SK-N-SH treated with all-trans-retinoic acid at 6 μM for 48 hours (cell line): ENCODE results near the gene SMIM26.
A peak's percentile ranks its signal among the peaks of the same experiment; 100 is the strongest.
"Not testable (repeated sequence)": the region's sequence is repeated elsewhere in the genome, so short reads cannot be mapped to it uniquely, and the experiment has no call there.

Source experiments
- ATAC-seq: fragments of 200-7000 bp; cut with Tn5 transposase; 3 replicates; pipeline ENCODE4 v1.9.1; 2020; ENCODE audit warnings: mild to moderate bottlenecking, moderate library complexity
- ARNTL ChIP-seq: fragments of 450-650 bp; formaldehyde crosslinking; IDR thresholded peaks from 2 replicates; pipeline ENCODE4 v1.5.0; 2020; ENCODE audit warnings: low read depth, mild to moderate bottlenecking, moderate library complexity, borderline replicate concordance
- BACH2 ChIP-seq: fragments of 250-450 bp; sonication (Bioruptor Pico); IDR thresholded peaks from 2 replicates; pipeline ENCODE4 v1.9.0; 2021; ENCODE audit warnings: mild to moderate bottlenecking, borderline replicate concordance
- CREB5 ChIP-seq: fragments of 250-450 bp; sonication (Bioruptor Pico); IDR thresholded peaks from 2 replicates; pipeline ENCODE4 v1.5.1; 2020; ENCODE audit warnings: low read depth, mild to moderate bottlenecking, moderate library complexity
- CSRNP3 ChIP-seq: fragments of 250-450 bp; sonication (Bioruptor Pico); IDR thresholded peaks from 2 replicates; pipeline ENCODE4 v1.5.1; 2021; ENCODE audit warnings: mild to moderate bottlenecking, moderate library complexity
- ESRRG ChIP-seq: fragments of 250-450 bp; sonication (Bioruptor Pico); IDR thresholded peaks from 2 replicates; pipeline ENCODE4 v1.6.1; 2021; ENCODE audit warnings: mild to moderate bottlenecking
- GLIS3 ChIP-seq: fragments of 250-450 bp; sonication (Bioruptor Pico); IDR thresholded peaks from 2 replicates; pipeline ENCODE4 v1.5.0; 2020; ENCODE audit warnings: mild to moderate bottlenecking, moderate library complexity
- ISL1 ChIP-seq: fragments of 250-450 bp; sonication (Bioruptor Pico); IDR thresholded peaks from 2 replicates; pipeline ENCODE4 v2.1.2; 2022; ENCODE audit warnings: mild to moderate bottlenecking, moderate library complexity
- PATZ1 ChIP-seq: fragments of 250-450 bp; sonication (Bioruptor Pico); IDR thresholded peaks from 2 replicates; pipeline ENCODE4 v1.8.0; 2020; ENCODE audit warnings: mild to moderate bottlenecking, moderate library complexity, borderline replicate concordance
- PPARA ChIP-seq: fragments of 250-450 bp; sonication (Bioruptor Pico); IDR thresholded peaks from 2 replicates; pipeline ENCODE4 v1.5.0; 2020; ENCODE audit warnings: mild to moderate bottlenecking, borderline replicate concordance
- TCF4 ChIP-seq: fragments of 250-450 bp; sonication (Bioruptor Pico); IDR thresholded peaks from 2 replicates; pipeline ENCODE4 v1.8.0; 2021; ENCODE audit warnings: mild to moderate bottlenecking, moderate library complexity, borderline replicate concordance
- TOX ChIP-seq: fragments of 250-450 bp; sonication (Bioruptor Pico); IDR thresholded peaks from 2 replicates; pipeline ENCODE4 v1.8.0; 2021; ENCODE audit warnings: mild to moderate bottlenecking, moderate library complexity, borderline replicate concordance
- TSHZ2 ChIP-seq: fragments of 250-450 bp; sonication (Bioruptor Pico); IDR thresholded peaks from 2 replicates; pipeline ENCODE4 v1.5.0; 2020; ENCODE audit warnings: mild to moderate bottlenecking, moderate library complexity
- ZC3H10 ChIP-seq: fragments of 250-450 bp; sonication (Bioruptor Pico); IDR thresholded peaks from 2 replicates; pipeline ENCODE4 v1.5.1; 2021; ENCODE audit warnings: mild to moderate bottlenecking, moderate library complexity
- ZFP3 ChIP-seq: fragments of 250-450 bp; sonication (Bioruptor Pico); IDR thresholded peaks from 2 replicates; pipeline ENCODE4 v1.5.0; 2020; ENCODE audit warnings: mild to moderate bottlenecking, moderate library complexity
- ZNF565 ChIP-seq: fragments of 450-650 bp; formaldehyde crosslinking; conservative IDR thresholded peaks from 2 replicates; pipeline ENCODE4 v1.5.0; 2020; ENCODE audit warnings: low read depth, mild to moderate bottlenecking, moderate library complexity
- ZNF70 ChIP-seq: fragments of 450-650 bp; formaldehyde crosslinking; IDR thresholded peaks from 2 replicates; pipeline ENCODE4 v1.5.0; 2020; ENCODE audit warnings: mild to moderate bottlenecking, moderate library complexity
- ZNF8 ChIP-seq: fragments of 450-650 bp; formaldehyde crosslinking; IDR thresholded peaks from 2 replicates; pipeline ENCODE4 v1.5.0; 2020; ENCODE audit warnings: mild to moderate bottlenecking, moderate library complexity

Gene SMIM26

GRCh38 chr20:18524646-18525045 is 42.6 kb upstream of the SMIM26 start:
- 0 out of 3 replicates have a peak, but pooled peaks have one; percentile 19 for ATAC-seq
- TF ChIP-seq ZC3H10, result no peak
- no peak for TF ChIP-seq TSHZ2 (CRISPR knock-in tag)
- TF ChIP-seq ARNTL (CRISPR knock-in tag), result no peak
- TF ChIP-seq PATZ1 (CRISPR knock-in tag), result no peak
- no peak for TF ChIP-seq CREB5 (CRISPR knock-in tag)
- TF ChIP-seq, all 23 proteins: peak for 0

- ATAC-seq, result not testable (repeated sequence)
Observed at GRCh38 chr20:18526761-18527160, 40.5 kb upstream of the SMIM26 start.

GRCh38 chr20:18527339-18527738 is 39.9 kb upstream of the SMIM26 start:
- no peak for ATAC-seq
- TF ChIP-seq ARNTL (CRISPR knock-in tag) (no peak), GLIS3 (CRISPR knock-in tag) (no peak), CSRNP3 (CRISPR knock-in tag) (no peak), ISL1 (no peak), PATZ1 (CRISPR knock-in tag) (no peak), PPARA (no peak), ZNF565 (no peak), ZNF70 (CRISPR knock-in tag) (no peak)

GRCh38 chr20:18527836-18528235 is 39.4 kb upstream of the SMIM26 start:
- TF ChIP-seq TOX (CRISPR knock-in tag), result no peak
- TF ChIP-seq CREB5 (CRISPR knock-in tag), result no peak
- no peak for TF ChIP-seq PPARA
- no peak for TF ChIP-seq ARNTL (CRISPR knock-in tag)
- TF ChIP-seq BACH2 (CRISPR knock-in tag), result no peak
- TF ChIP-seq, all 23 proteins: peak for 0
- no peak; the same call in 1 of the 3 replicates for ATAC-seq

GRCh38 chr20:18529041-18529440 is 38.2 kb upstream of the SMIM26 start:
- TF ChIP-seq ARNTL (CRISPR knock-in tag) (no peak), TCF4 (CRISPR knock-in tag) (no peak), ZNF8 (CRISPR knock-in tag) (no peak), ZFP3 (CRISPR knock-in tag) (no peak), ISL1 (no peak), ESRRG (no peak)
- TF ChIP-seq, all 23 proteins: peak for 0
- no peak for ATAC-seq
